ENCODE data around the gene UNC13A.

GRCh38 chr19:17605761-17606589 lies 82.2 kb downstream of the UNC13A start:
- TF ChIP-seq, protein P1, sequence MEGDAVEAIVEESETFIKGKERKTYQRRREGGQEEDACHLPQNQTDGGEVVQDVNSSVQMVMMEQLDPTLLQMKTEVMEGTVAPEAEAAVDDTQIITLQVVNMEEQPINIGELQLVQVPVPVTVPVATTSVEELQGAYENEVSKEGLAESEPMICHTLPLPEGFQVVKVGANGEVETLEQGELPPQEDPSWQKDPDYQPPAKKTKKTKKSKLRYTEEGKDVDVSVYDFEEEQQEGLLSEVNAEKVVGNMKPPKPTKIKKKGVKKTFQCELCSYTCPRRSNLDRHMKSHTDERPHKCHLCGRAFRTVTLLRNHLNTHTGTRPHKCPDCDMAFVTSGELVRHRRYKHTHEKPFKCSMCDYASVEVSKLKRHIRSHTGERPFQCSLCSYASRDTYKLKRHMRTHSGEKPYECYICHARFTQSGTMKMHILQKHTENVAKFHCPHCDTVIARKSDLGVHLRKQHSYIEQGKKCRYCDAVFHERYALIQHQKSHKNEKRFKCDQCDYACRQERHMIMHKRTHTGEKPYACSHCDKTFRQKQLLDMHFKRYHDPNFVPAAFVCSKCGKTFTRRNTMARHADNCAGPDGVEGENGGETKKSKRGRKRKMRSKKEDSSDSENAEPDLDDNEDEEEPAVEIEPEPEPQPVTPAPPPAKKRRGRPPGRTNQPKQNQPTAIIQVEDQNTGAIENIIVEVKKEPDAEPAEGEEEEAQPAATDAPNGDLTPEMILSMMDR (IDR thresholded peaks at IDR 0.05): peak; percentile 33 to 82 (median 57)
- TF ChIP-seq POLR2A (IDR thresholded peaks at IDR 0.05) (peak in 1 of 2 donors; percentile 25), EP300 (IDR thresholded peaks at IDR 0.05) (no peak)

All from tibial nerve (tissue), 4 donors.